ENCODE results near the gene PACSIN2.

DNA sequence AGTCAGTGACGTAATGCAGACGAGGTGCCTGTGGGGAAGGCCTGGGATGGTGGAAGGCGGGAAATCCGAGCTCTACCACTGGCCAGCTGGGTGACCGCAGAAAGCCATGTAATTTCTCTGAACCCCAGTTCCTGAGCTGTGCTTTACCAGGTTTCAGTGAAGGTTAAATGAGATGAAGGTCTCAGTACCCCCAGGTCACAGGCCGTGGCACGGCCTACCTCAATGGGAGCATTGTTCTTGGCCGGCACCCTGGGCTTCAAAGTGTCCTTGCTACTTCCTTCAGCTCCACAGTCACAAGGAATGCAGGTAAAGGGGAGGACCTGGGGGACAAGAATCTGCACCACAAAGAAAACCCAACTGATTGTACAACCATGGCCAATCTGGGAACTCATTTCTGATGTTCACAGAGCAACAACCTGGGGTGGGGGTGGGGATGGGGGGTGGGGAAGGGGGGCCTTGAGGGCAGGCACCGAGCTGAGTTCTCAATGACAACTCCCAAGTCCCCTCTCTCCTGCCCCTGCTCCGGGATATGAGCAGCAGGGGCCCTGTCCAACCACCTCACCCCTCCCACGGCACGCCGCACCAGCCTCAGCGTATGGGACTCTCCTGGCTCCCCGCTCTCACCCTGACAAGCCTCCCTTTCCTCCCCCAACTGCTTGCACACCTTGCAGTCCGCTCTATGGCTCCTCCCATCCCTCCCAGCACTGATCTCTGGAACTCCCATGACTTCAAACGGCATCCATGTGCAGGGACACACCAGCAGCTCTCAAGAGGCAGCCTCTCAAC, 98.8 kb downstream of the PACSIN2 start:
- TF ChIP-seq, protein P1, sequence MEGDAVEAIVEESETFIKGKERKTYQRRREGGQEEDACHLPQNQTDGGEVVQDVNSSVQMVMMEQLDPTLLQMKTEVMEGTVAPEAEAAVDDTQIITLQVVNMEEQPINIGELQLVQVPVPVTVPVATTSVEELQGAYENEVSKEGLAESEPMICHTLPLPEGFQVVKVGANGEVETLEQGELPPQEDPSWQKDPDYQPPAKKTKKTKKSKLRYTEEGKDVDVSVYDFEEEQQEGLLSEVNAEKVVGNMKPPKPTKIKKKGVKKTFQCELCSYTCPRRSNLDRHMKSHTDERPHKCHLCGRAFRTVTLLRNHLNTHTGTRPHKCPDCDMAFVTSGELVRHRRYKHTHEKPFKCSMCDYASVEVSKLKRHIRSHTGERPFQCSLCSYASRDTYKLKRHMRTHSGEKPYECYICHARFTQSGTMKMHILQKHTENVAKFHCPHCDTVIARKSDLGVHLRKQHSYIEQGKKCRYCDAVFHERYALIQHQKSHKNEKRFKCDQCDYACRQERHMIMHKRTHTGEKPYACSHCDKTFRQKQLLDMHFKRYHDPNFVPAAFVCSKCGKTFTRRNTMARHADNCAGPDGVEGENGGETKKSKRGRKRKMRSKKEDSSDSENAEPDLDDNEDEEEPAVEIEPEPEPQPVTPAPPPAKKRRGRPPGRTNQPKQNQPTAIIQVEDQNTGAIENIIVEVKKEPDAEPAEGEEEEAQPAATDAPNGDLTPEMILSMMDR (IDR thresholded peaks at IDR 0.05): no peak
- TF ChIP-seq, protein P2, sequence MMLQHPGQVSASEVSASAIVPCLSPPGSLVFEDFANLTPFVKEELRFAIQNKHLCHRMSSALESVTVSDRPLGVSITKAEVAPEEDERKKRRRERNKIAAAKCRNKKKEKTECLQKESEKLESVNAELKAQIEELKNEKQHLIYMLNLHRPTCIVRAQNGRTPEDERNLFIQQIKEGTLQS (CRISPR knock-in tag; conservative IDR thresholded peaks at IDR 0.05): no peak
- TF ChIP-seq USF2 (CRISPR knock-in tag; IDR thresholded peaks at IDR 0.05): no peak; the same call in 1 of the 2 replicates
- TF ChIP-seq SP1 (CRISPR knock-in tag; conservative IDR thresholded peaks at IDR 0.05): 0 out of 2 replicates have a peak, but pooled peaks have one; percentile 44
- TF ChIP-seq, protein P3, sequence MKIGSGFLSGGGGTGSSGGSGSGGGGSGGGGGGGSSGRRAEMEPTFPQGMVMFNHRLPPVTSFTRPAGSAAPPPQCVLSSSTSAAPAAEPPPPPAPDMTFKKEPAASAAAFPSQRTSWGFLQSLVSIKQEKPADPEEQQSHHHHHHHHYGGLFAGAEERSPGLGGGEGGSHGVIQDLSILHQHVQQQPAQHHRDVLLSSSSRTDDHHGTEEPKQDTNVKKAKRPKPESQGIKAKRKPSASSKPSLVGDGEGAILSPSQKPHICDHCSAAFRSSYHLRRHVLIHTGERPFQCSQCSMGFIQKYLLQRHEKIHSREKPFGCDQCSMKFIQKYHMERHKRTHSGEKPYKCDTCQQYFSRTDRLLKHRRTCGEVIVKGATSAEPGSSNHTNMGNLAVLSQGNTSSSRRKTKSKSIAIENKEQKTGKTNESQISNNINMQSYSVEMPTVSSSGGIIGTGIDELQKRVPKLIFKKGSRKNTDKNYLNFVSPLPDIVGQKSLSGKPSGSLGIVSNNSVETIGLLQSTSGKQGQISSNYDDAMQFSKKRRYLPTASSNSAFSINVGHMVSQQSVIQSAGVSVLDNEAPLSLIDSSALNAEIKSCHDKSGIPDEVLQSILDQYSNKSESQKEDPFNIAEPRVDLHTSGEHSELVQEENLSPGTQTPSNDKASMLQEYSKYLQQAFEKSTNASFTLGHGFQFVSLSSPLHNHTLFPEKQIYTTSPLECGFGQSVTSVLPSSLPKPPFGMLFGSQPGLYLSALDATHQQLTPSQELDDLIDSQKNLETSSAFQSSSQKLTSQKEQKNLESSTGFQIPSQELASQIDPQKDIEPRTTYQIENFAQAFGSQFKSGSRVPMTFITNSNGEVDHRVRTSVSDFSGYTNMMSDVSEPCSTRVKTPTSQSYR (CRISPR knock-in tag; IDR thresholded peaks at IDR 0.05): no peak
- no peak for TF ChIP-seq ESRRA (CRISPR knock-in tag; IDR thresholded peaks at IDR 0.05; ENCODE audit: borderline replicate concordance)
- no peak for TF ChIP-seq KAT7 (CRISPR knock-in tag; IDR thresholded peaks at IDR 0.05; ENCODE audit: borderline replicate concordance)
- TF ChIP-seq ZNF396 (CRISPR knock-in tag; IDR thresholded peaks at IDR 0.05; ENCODE audit: borderline replicate concordance): no peak
